Mammary epithelial cell (primary cell): Measurements from ENCODE around the gene SP4.

Source experiments
- EZH2 ChIP-seq: IDR thresholded peaks from 2 replicates; pipeline ENCODE4 v1.6.1; 2012; ENCODE audit warnings: low read length, inconsistent platforms, borderline replicate concordance
- TF ChIP-seq, protein P1 (sequence below), 2 donors: IDR thresholded peaks in 1 of 2; conservative IDR thresholded peaks in 1 of 2; 2 replicates each; pipeline ENCODE4 v1.5.1; 2011 to 2012; ENCODE audit warnings: inconsistent platforms in 2 of 2, low read length in 2 of 2, mild to moderate bottlenecking in 2 of 2, control low read depth in 1 of 2, low read depth in 1 of 2; ENCODE audit not compliant: insufficient read depth in 1 of 2; ENCODE audit errors: extremely low read depth in 1 of 2

DNA sequence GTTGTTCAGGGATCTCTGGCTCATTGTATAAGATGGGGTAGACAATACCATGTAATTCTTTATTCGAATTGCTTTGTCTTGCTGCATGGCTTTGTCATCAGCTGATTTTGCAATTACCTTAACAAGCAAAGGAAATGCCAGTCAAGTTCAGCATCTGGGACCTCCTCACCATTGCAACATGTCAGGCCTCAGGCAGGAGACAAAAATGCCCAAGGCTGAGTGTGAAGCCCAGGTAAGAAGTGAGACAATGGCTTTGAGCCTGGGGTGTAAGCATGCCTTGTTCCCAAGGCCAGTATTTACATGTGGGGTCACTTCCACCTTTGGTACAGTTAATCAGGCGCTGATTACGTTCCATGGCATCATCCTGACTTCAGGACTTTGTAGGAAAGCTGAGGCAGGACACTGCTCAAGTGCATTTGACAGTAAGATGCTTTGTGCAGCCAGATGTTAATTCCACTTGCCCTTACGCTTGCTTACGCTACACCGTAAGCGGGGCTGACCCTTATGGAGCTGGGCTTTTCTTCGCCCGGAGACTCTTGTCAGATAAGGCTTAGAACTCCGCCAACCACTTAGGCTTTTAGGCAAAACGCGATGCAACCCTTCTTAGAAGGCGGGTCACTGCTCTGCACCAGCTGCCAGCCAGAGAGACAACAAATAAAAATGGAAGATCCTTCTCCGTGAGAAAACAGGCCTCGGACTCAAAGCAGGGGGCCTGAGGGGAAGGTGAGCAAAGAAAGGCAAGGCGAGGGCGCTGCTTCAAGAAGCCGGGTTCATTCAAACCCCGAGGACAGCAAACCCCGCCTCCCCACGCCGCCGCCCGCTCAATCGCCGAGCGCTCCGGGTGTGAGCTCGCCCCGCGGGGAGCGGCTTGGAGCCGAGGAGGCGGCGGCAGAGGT lies 1.3 kb upstream of the SP4 start:
- TF ChIP-seq, protein P1, sequence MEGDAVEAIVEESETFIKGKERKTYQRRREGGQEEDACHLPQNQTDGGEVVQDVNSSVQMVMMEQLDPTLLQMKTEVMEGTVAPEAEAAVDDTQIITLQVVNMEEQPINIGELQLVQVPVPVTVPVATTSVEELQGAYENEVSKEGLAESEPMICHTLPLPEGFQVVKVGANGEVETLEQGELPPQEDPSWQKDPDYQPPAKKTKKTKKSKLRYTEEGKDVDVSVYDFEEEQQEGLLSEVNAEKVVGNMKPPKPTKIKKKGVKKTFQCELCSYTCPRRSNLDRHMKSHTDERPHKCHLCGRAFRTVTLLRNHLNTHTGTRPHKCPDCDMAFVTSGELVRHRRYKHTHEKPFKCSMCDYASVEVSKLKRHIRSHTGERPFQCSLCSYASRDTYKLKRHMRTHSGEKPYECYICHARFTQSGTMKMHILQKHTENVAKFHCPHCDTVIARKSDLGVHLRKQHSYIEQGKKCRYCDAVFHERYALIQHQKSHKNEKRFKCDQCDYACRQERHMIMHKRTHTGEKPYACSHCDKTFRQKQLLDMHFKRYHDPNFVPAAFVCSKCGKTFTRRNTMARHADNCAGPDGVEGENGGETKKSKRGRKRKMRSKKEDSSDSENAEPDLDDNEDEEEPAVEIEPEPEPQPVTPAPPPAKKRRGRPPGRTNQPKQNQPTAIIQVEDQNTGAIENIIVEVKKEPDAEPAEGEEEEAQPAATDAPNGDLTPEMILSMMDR (conservative IDR thresholded peaks at IDR 0.05 in 1 of 2, IDR thresholded peaks at IDR 0.05 in 1 of 2; ENCODE audit: extremely low read depth in 1 of 2, insufficient read depth in 1 of 2, low read depth in 1 of 2, low read length in 2 of 2): no peak
- no peak for TF ChIP-seq EZH2
